HepG2 (cell line): ENCODE measurements around the gene ZCCHC17. TPM values are rescaled to one million over a fixed set of nuclear protein-coding genes. Genes with fewer than 3 reads are reported as not detected.

Experiments
- ATAC-seq: fragments of 200-7000 bp; cut with Tn5 transposase; 3 replicates; pipeline ENCODE4 v1.9.1; 2020; ENCODE audit warnings: mild to moderate bottlenecking, moderate library complexity
- Bru-seq: library from RNA; stranded (reverse); fragments of 400-500 nt; gene quantifications from one replicate; lab custom pipeline; 2021; lab: Mats Ljungman, UMichigan
- BruChase-seq, 2 experiments: library from RNA; stranded (reverse); fragments of 400-500 nt; gene quantifications; one replicate each; lab custom pipeline; 2021; lab: Mats Ljungman, UMichigan
- BruUV-seq: library from RNA; stranded (reverse); fragments of 400-500 nt; replicated peaks from 2 replicates; lab custom pipeline; 2021; lab: Mats Ljungman, UMichigan
- CTCF ChIA-PET: fragments of 300-600 bp; formaldehyde crosslinking; extraction: SDS; loops from one replicate; lab custom pipeline; 2021; ENCODE audit warnings: low total read pairs, inconsistent platforms, low intra/inter-chr PET ratio; lab: Yijun Ruan, JAX
- POLR2A ChIA-PET: fragments of 350-600 bp; sonication (Branson Sonifier 250); formaldehyde crosslinking; loops from one replicate; lab custom pipeline; 2020; ENCODE audit warnings: antibody characterized with exemption, inconsistent platforms; lab: Yijun Ruan, JAX
- DNase-seq: peaks from one replicate; pipeline ENCODE4 v3.0.0-alpha.2; 2015; ENCODE audit warnings: low spot score
- FAIRE-seq: peaks from 3 replicates; lab custom pipeline; 2011; peaks lifted over from hg19 to GRCh38; lab: Jason Lieb, UNC
- H2AFZ ChIP-seq: one replicate; pipeline ENCODE4 v1.6.1; 2011; ENCODE audit warnings: low read length, inconsistent platforms
- H3K27ac ChIP-seq: fragments of 300-600 bp; 3 replicates; pipeline ENCODE4 v1.8.0; 2011; ENCODE audit warnings: mixed run types, mild to moderate bottlenecking, mixed read lengths, low read length, inconsistent platforms; ENCODE audit not compliant: insufficient read depth; ENCODE audit errors: extremely low read length
- H3K27me3 ChIP-seq, 2 experiments: fragments of 200-600 bp in 1 of 2; 2 replicates in 1 of 2; 3 replicates in 1 of 2; pipeline versions ENCODE4 v1.6.0 to v1.8.0; 2011; ENCODE audit warnings: low read length in 2 of 2, mild to moderate bottlenecking in 2 of 2, moderate library complexity in 2 of 2, inconsistent platforms in 1 of 2; ENCODE audit not compliant: insufficient read depth in 2 of 2, control insufficient read depth in 1 of 2
- H3K36me3 ChIP-seq, 2 experiments: fragments of 200-600 bp in 1 of 2; replicated peaks in 1 of 2; 2 replicates in 1 of 2; 3 replicates in 1 of 2; pipeline versions ENCODE4 v1.5.1 to v1.8.0; 2011; ENCODE audit warnings: low read length in 2 of 2, inconsistent platforms in 1 of 2; ENCODE audit not compliant: insufficient read depth in 2 of 2, control insufficient read depth in 1 of 2
- H3K4me1 ChIP-seq: 2 replicates; pipeline ENCODE4 v1.5.1; 2012; ENCODE audit warnings: low read length, inconsistent platforms; ENCODE audit not compliant: insufficient read depth
- H3K4me2 ChIP-seq: 2 replicates; pipeline ENCODE4 v1.6.0; 2011; ENCODE audit warnings: low read depth, low read length, inconsistent platforms
- H3K4me3 ChIP-seq, 3 experiments: fragments of 200-600 bp in 1 of 3; sonication (generic), shearing (Covaris generic) in 1 of 3; replicated peaks in 1 of 3; 2 replicates each; pipeline ENCODE4 v1.5.1; 2011 to 2016; ENCODE audit warnings: low read length in 3 of 3, inconsistent platforms in 2 of 3, low read depth in 2 of 3, mild to moderate bottlenecking in 2 of 3, control low read depth in 1 of 3, mixed read lengths in 1 of 3; ENCODE audit not compliant: insufficient read depth in 1 of 3
- H3K79me2 ChIP-seq: one replicate; pipeline ENCODE4 v1.6.1; 2011; ENCODE audit warnings: low read length, inconsistent platforms; ENCODE audit not compliant: insufficient read depth
- H3K9ac ChIP-seq: 2 replicates; pipeline ENCODE4 v1.6.0; 2011; ENCODE audit warnings: mild to moderate bottlenecking, low read depth, low read length, inconsistent platforms; ENCODE audit not compliant: insufficient read depth
- H3K9me3 ChIP-seq: 2 replicates; pipeline ENCODE4 v1.5.1; 2012; ENCODE audit warnings: mild to moderate bottlenecking, low read length
- H4K20me1 ChIP-seq: 2 replicates; pipeline ENCODE4 v1.6.0; 2011; ENCODE audit warnings: inconsistent platforms, mild to moderate bottlenecking, low read length, moderate library complexity; ENCODE audit not compliant: insufficient read depth
- CREBL2 ChIP-seq: sonication (generic); formaldehyde crosslinking; IDR thresholded peaks from 2 replicates; pipeline ENCODE4 v1.8.1; 2023; ENCODE audit warnings: missing genetic modification reagents, mild to moderate bottlenecking, borderline replicate concordance
- HOXA5 ChIP-seq: sonication (generic); formaldehyde crosslinking; IDR thresholded peaks from 2 replicates; pipeline ENCODE4 v1.4.0; 2020; ENCODE audit warnings: missing genetic modification reagents
- HOXA9 ChIP-seq: sonication (generic); formaldehyde crosslinking; IDR thresholded peaks from 2 replicates; pipeline ENCODE4 v1.8.1; 2022; ENCODE audit warnings: missing genetic modification reagents, mild to moderate bottlenecking, moderate library complexity, borderline replicate concordance
- ISX ChIP-seq: sonication (generic); formaldehyde crosslinking; conservative IDR thresholded peaks from 2 replicates; pipeline ENCODE4 v1.5.0; 2020; ENCODE audit warnings: missing genetic modification reagents
- MTERF4 ChIP-seq: sonication (generic); formaldehyde crosslinking; IDR thresholded peaks from 2 replicates; pipeline ENCODE4 v1.8.0; 2023; ENCODE audit warnings: mild to moderate bottlenecking, missing genetic modification reagents
- RNF2 ChIP-seq: fragments of 450-650 bp; conservative IDR thresholded peaks from 2 replicates; pipeline ENCODE4 v1.6.1; 2016; ENCODE audit warnings: low read depth
- TAF15 ChIP-seq: fragments of 200-400 bp; formaldehyde crosslinking; IDR thresholded peaks from one replicate; pipeline ENCODE4 v1.6.1; 2018; ENCODE audit warnings: mild to moderate bottlenecking, low read depth, low read length; ENCODE audit not compliant: poor library complexity, severe bottlenecking
- ZNF143 ChIP-seq: sonication (generic); formaldehyde crosslinking; IDR thresholded peaks from 2 replicates; pipeline ENCODE4 v1.4.0; 2020; ENCODE audit warnings: missing genetic modification reagents
- ZNF225 ChIP-seq: sonication (generic); formaldehyde crosslinking; IDR thresholded peaks from 2 replicates; pipeline ENCODE4 v1.4.0; 2020; ENCODE audit warnings: mild to moderate bottlenecking, missing genetic modification reagents
- ZNF362 ChIP-seq: sonication (generic); formaldehyde crosslinking; IDR thresholded peaks from 2 replicates; pipeline ENCODE4 v1.4.0; 2020; ENCODE audit warnings: missing genetic modification reagents, mild to moderate bottlenecking, borderline replicate concordance
- ZNF431 ChIP-seq: sonication (generic); formaldehyde crosslinking; IDR thresholded peaks from 2 replicates; pipeline ENCODE4 v1.9.0; 2022; ENCODE audit warnings: missing genetic modification reagents, low read depth, mild to moderate bottlenecking, borderline replicate concordance
- ZNF496 ChIP-seq: sonication (generic); formaldehyde crosslinking; IDR thresholded peaks from 2 replicates; pipeline ENCODE4 v1.8.1; 2023; ENCODE audit warnings: mild to moderate bottlenecking, moderate library complexity, missing genetic modification reagents; ENCODE audit not compliant: insufficient replicate concordance
- ZNF546 ChIP-seq: sonication (generic); formaldehyde crosslinking; conservative IDR thresholded peaks from 2 replicates; pipeline ENCODE4 v1.8.1; 2023; ENCODE audit warnings: mild to moderate bottlenecking, missing genetic modification reagents
- ZNF772 ChIP-seq: sonication (generic); formaldehyde crosslinking; IDR thresholded peaks from 2 replicates; pipeline ENCODE4 v1.5.0; 2020; ENCODE audit warnings: mild to moderate bottlenecking, missing genetic modification reagents
- WGBS: methylation state at CpG from one replicate; pipeline ENCODE4 v1.1.6; 2017; ENCODE audit warnings: low lambda C conversion rate; 5-methylcytosine and 5-hydroxymethylcytosine counted together
- in situ Hi-C: cut with HindIII; loops from 2 replicates; pipeline ENCODE4 v1.10.0; 2017; ENCODE audit warnings: low pct_unique_long_range_greater_than_20kb; ENCODE audit not compliant: extremely low pct_ligation_motif_present
- intact Hi-C: fragments of 100-400 bp; cut with micrococcal nuclease; formaldehyde crosslinking; loops from one replicate; pipeline ENCODE4 v1.10.0; 2022; ENCODE audit not compliant: unreplicated experiment
- long read RNA-seq, 2 experiments: library from RNA in 1 of 2; library from polyadenylated mRNA in 1 of 2; stranded (forward) in 1 of 2; unstranded in 1 of 2; transcript quantifications; one replicate each; pipeline ENCODE4 v2.0.0, GENCODE V29; 2019 to 2022
- polyA minus RNA-seq, 3 experiments: library from RNA; depleted of rRNA, polyadenylated mRNA; stranded (reverse); fragments of >200 nt; gene quantifications; 2 replicates each; pipeline ENCODE4 v1.2.3, GENCODE V29; 2011; ENCODE audit warnings: low replicate concordance in 1 of 3
- polyA plus RNA-seq, 8 experiments: library from polyadenylated mRNA; depleted of rRNA in 3 of 8; stranded (reverse) in 7 of 8; unstranded in 1 of 8; fragments of >200 nt; fragmentation: Illumina TruSeq in 4 of 8; extraction: Trizol in 4 of 8; gene quantifications; 2 replicates each; pipeline versions ENCODE4 v1.2.1 to v1.2.3, GENCODE V29; 2011 to 2016; ENCODE audit warnings: low read depth in 4 of 8, missing spikeins in 1 of 8, mixed read lengths in 1 of 8; ENCODE audit not compliant: insufficient read depth in 1 of 8
- total RNA-seq, 5 experiments: library from RNA; depleted of rRNA; stranded (reverse); fragments of >200 nt; fragmentation: Illumina TruSeq; extraction: Trizol; gene quantifications; 2 replicates each; pipeline ENCODE4 v1.2.3, GENCODE V29; 2016; ENCODE audit warnings: low read depth in 1 of 5

ZCCHC17 gene
- total RNA-seq (2016; rRNA removed; fragmentation: Illumina TruSeq; extraction: Trizol) = 53.0 and 81.2 TPM in 2 replicates
- 22.3 and 22.6 TPM in 2 replicates for total RNA-seq (2016; cell fraction: cytosol; rRNA removed; fragmentation: Illumina TruSeq; extraction: Trizol; ENCODE audit: low read depth)
- total RNA-seq (2016; cell fraction: insoluble cytoplasmic fraction; rRNA removed; fragmentation: Illumina TruSeq; extraction: Trizol) = 53.0 and 78.0 TPM in 2 replicates
- total RNA-seq (2016; cell fraction: membrane; rRNA removed; fragmentation: Illumina TruSeq; extraction: Trizol) = 44.8 and 45.5 TPM in 2 replicates
- total RNA-seq (2016; cell fraction: nucleus; rRNA removed; fragmentation: Illumina TruSeq; extraction: Trizol) = 18.3 and 21.7 TPM in 2 replicates
- polyA plus RNA-seq (2011; rRNA removed) = 17.5 and 20.5 TPM in 2 replicates
- polyA plus RNA-seq (2011; cell fraction: cytosol; rRNA removed) = 14.9 and 16.0 TPM in 2 replicates
- polyA plus RNA-seq (2011; cell fraction: nucleus; rRNA removed) = 5.9 and 6.1 TPM in 2 replicates
- polyA plus RNA-seq (2012) = 13.3 and 17.2 TPM in 2 replicates
- 14.0 and 17.6 TPM in 2 replicates for polyA plus RNA-seq (2016; cell fraction: cytosol; fragmentation: Illumina TruSeq; extraction: Trizol; ENCODE audit: low read depth)
- polyA plus RNA-seq (2016; cell fraction: insoluble cytoplasmic fraction; fragmentation: Illumina TruSeq; extraction: Trizol; ENCODE audit: low read depth) = 71.7 and 78.7 TPM in 2 replicates
- 31.6 and 32.8 TPM in 2 replicates for polyA plus RNA-seq (2016; cell fraction: membrane; fragmentation: Illumina TruSeq; extraction: Trizol; ENCODE audit: low read depth)
- polyA plus RNA-seq (2016; cell fraction: nucleus; fragmentation: Illumina TruSeq; extraction: Trizol; ENCODE audit: insufficient read depth, low read depth) = 26.4 and 29.6 TPM in 2 replicates
- 10.5 and 28.6 TPM in 2 replicates for polyA minus RNA-seq (2011; rRNA and poly(A)+ RNA removed; ENCODE audit: low replicate concordance)
- polyA minus RNA-seq (2011; cell fraction: cytosol; rRNA and poly(A)+ RNA removed) = 4.3 and 6.7 TPM in 2 replicates
- polyA minus RNA-seq (2011; cell fraction: nucleus; rRNA and poly(A)+ RNA removed) = 6.7 and 8.2 TPM in 2 replicates
- percentile 62 among the genes with signal in this experiment for Bru-seq, nascent RNA
- percentile 56 among the genes with signal in this experiment for BruChase-seq, experiment 1, labeled RNA remaining after a 6-hour chase
- percentile 65 among the genes with signal in this experiment for BruChase-seq, experiment 2, labeled RNA remaining after a 2-hour chase
- long read RNA-seq, experiment 1, transcript ZCCHC17-201 (8 exons, 1,605 nt) = major isoform, 23 of 51 reads
- long read RNA-seq, experiment 1, partial matches to known transcripts = 18 of 51 reads
- long read RNA-seq, experiment 1, other reads (novel, unspliced or antisense) = 5 of 51 reads
- long read RNA-seq, experiment 2, transcript ZCCHC17-202 (8 exons, 1,730 nt) = minor isoform, 5 of 41 reads
- long read RNA-seq, experiment 2, transcript ZCCHC17-201 (8 exons, 1,605 nt) = major isoform, 16 of 41 reads
- long read RNA-seq, experiment 2, partial matches to known transcripts = 11 of 41 reads
- long read RNA-seq, experiment 2, other reads (novel, unspliced or antisense) = 7 of 41 reads

GRCh38 chr1:31296486-31297276 is at the start of gene ZCCHC17, which contains the start of gene SNRNP40:
ZCCHC17 (plus strand) TSS chr1:31297032; CDS start chr1:31310099, 13,067 bp downstream.
SNRNP40 (minus strand) TSS chr1:31296788; CDS start chr1:31296751, 37 bp downstream.
- intact Hi-C loops = no loop called here
- H3K4me2 ChIP-seq = peak within 1 kb of the TSS; percentile 97
- H3K4me3 ChIP-seq = peak within 1 kb of the TSS; percentile 84 to 95 (median 93)
- under 1% methylated on average over 32 of the region's 53 CpGs for WGBS
- CTCF ChIA-PET = no interaction called here
- FAIRE-seq (peak; percentile 97), DNase-seq (peak; percentile 100), ATAC-seq (peak; percentile 97)
- H3K9me3 ChIP-seq = no peaks in the 10 kb centered on the region
- POLR2A ChIA-PET = interaction anchor here (0.8 to 2.5 kb wide), 21 partner anchors 10 to 348 kb away, joined by 3 to 16 read pairs (median 4); partner anchors contain the start of genes FABP3, PEF1 and PUM1
- peaks cover 44% of the 10 kb centered on the region for H3K4me1 ChIP-seq
- in situ Hi-C loops = no loop called here
- H3K9ac ChIP-seq = peak within 1 kb of the TSS; percentile 94
- no peaks in the 10 kb centered on the region for H4K20me1 ChIP-seq
- no peaks in the 10 kb centered on the region; a peak in 1 of 5 replicates for H3K27me3 ChIP-seq
- peak within 1 kb of the TSS; percentile 82 for H3K27ac ChIP-seq
- peaks cover 8 to 22% of the 10 kb centered on the region in 2 experiments for H3K36me3 ChIP-seq
- no TSS peak for BruUV-seq
- peak within 1 kb of the TSS; percentile 60 for H2AFZ ChIP-seq
- H3K79me2 ChIP-seq = peaks cover 58% of the 10 kb centered on the region
- TF ChIP-seq ZNF431 (CRISPR knock-in tag) (0 out of 2 replicates have a peak, but pooled peaks have one; percentile 66), ZNF362 (CRISPR knock-in tag) (no peak; the same call in 1 of the 2 replicates), CREBL2 (CRISPR knock-in tag) (0 out of 2 replicates have a peak, but pooled peaks have one; percentile 37), RNF2 (0 out of 2 replicates have a peak, but pooled peaks have one; percentile 28), TAF15 (no peak), ISX (CRISPR knock-in tag) (no peak), ZNF496 (CRISPR knock-in tag) (no peak), HOXA9 (no peak), ZNF772 (CRISPR knock-in tag) (peak; percentile 58), MTERF4 (no peak), HOXA5 (peak; percentile 27), ZNF546 (CRISPR knock-in tag) (0 out of 2 replicates have a peak, but pooled peaks have one; percentile 38), ZNF143 (CRISPR knock-in tag) (peak; percentile 87), ZNF225 (CRISPR knock-in tag) (peak; percentile 25; the same call in 1 of the 2 replicates)
